Measurements from ENCODE around the gene OR6C76.
"Not testable (repeated sequence)": the region's sequence is repeated elsewhere in the genome, so short reads cannot be mapped to it uniquely, and the experiment has no call there.

OR6C76 gene

GRCh38 chr12:55425954-55426353, at the start of gene OR6C76:
OR6C76 (plus strand) TSS chr12:55426254; CDS start chr12:55426254, 0 bp downstream.
- no peak for DNase-seq (ENCODE audit: low read depth in 2 of 2, low spot score in 1 of 2)

DNA sequence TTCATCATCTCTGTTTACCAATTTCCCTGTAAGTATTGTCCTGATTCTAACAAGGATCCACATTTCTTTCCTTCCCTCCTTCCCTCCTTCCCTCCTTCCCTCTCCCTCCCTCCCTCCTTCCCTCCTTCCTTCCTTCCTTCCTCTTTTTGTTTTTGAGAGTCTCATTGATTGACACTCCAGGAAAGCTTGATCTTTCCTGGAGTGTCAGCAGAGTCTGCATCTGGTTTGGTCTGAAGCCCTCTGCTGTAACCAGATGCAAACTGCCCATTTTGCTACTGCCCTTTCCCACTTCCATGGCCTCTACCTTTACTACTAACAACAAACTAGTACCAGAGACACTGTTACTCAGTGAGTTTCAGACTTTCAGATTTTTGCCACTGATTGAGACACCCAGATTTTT, 40.2 kb upstream of the OR6C76 start:
- no peak for DNase-seq (ENCODE audit: low read depth in 2 of 2, low spot score in 1 of 2)

- no peak for DNase-seq (ENCODE audit: low read depth in 2 of 2, low spot score in 1 of 2)
Observed at GRCh38 chr12:55392032-55392795, 33.8 kb upstream of the OR6C76 start.

- no peak for DNase-seq (ENCODE audit: low read depth in 2 of 2, low spot score in 1 of 2)
Observed at GRCh38 chr12:55396326-55396725, 29.7 kb upstream of the OR6C76 start.

GRCh38 chr12:55400229-55400628, 25.8 kb upstream of the OR6C76 start, which contains the start of gene OR6C65:
OR6C65 (plus strand) TSS chr12:55400529; CDS start chr12:55400529, 0 bp downstream.
- no peak for DNase-seq (ENCODE audit: low read depth in 2 of 2, low spot score in 1 of 2)

DNA sequence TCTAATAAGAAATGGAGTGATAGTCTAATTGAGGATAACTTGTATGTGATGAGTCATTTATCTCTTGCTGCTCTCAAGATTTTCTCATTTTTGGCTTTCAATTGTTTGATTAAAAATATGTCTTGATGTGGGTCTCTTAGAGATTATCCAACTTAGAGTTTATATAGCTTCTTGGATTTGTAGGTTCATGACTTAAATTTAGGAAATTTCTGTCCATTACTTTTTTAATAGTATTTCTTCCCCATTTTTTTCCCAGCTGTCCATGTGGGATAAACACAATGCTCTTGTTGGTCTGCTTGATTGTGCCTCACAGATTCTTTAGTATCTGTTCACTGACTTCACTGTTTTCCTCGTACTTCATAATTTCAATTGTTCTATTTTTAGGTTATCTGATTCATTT, 18.2 kb upstream of the OR6C76 start:
- DNase-seq (ENCODE audit: low read depth in 2 of 2, low spot score in 1 of 2), result no peak

GRCh38 chr12:55409133-55409532, 16.9 kb upstream of the OR6C76 start:
- not testable (repeated sequence) for DNase-seq (ENCODE audit: low read depth in 2 of 2, low spot score in 1 of 2)

DNA sequence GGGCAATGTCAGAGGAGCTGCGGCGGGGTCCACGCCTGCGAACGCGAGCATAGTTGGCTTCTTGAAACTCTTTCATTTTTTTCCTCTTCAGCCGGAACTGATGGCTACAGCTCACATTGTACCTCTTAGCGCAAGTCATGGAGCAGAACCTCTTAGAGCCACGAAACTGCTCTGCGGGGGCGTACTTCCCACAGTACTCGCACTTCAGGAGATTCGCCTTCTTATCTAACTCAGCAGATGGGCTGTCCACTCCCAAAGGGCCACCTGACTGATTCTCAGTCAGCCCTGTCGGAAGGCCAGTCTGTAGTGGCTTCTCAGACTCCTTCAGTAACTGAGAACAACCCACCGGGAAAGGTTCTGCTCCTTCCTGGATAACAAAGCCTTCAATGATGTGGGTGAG, 13.9 kb upstream of the OR6C76 start:
- DNase-seq (ENCODE audit: low read depth in 2 of 2, low spot score in 1 of 2), result not testable (repeated sequence)

DNA sequence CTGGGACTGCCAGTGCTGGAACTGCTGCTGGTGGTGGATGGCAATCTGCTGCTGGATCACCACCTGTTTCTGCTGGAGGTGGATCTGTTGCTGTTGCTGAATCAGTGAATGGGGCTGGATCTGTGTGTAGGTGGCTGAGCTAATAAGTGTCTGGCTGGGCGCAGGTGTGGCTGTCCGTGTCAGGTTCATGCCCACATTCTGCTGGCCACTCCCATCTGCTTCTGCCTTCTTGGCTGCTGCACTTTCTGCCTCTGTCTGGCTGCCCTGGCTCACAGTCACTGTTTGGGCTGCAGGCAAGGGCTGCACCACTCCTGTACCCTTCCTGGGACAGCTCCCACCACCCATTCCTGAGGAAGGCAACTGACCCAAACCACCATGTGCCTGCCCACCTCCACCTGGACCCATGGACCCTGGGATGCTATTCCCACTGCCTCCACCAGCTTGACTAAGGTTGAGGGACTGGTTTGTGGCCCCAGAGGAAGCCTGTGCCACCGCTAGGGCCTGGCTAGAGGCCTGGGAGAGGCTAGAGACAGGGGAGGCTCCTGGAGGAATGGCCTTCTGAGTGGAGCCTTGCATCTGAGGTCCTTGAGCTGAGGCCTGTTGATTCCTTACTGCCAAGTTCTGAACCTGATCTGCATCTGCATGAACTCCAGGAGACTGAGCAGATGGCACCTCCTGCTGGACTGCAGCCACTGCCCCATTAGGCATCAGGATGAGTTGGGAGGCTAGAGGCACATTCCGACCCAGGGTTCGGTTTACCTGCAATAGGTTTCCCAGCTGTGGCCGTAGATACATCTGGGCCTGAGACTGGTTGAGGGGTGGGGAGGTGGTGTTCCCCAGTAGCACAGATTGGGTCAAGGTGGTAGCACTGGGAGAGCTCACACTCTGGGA, 12.3 kb upstream of the OR6C76 start:
- not testable (repeated sequence) for DNase-seq (ENCODE audit: low read depth in 2 of 2, low spot score in 1 of 2)

- not testable (repeated sequence) for DNase-seq (ENCODE audit: low read depth in 2 of 2, low spot score in 1 of 2)
Observed at GRCh38 chr12:55414396-55414823, 11.6 kb upstream of the OR6C76 start.

DNA sequence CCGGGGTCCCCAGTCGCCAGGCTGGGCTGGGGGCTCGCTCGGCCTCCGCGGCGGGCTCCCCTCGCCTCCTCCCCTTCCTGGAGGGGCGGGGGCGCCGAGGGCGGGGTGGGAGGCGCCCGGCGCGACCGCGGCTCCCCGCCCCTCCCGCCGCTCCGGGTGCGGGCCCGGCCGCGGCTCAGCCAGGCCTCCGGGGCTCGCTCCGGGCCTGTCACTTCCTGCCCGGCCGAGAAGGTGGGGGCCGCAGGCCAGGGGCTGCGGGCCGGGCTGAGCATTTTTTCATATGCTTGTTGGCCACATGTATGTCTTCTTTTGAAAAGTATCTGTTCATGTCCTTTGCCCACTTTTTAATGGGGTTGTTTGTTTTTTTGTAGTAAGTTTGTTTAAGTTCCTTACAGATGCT, 11.2 kb upstream of the OR6C76 start:
- DNase-seq (ENCODE audit: low read depth in 2 of 2, low spot score in 1 of 2), result not testable (repeated sequence)

- DNase-seq (ENCODE audit: low read depth in 2 of 2, low spot score in 1 of 2), result no peak
Observed at GRCh38 chr12:55416961-55417360, 9.1 kb upstream of the OR6C76 start.

DNA sequence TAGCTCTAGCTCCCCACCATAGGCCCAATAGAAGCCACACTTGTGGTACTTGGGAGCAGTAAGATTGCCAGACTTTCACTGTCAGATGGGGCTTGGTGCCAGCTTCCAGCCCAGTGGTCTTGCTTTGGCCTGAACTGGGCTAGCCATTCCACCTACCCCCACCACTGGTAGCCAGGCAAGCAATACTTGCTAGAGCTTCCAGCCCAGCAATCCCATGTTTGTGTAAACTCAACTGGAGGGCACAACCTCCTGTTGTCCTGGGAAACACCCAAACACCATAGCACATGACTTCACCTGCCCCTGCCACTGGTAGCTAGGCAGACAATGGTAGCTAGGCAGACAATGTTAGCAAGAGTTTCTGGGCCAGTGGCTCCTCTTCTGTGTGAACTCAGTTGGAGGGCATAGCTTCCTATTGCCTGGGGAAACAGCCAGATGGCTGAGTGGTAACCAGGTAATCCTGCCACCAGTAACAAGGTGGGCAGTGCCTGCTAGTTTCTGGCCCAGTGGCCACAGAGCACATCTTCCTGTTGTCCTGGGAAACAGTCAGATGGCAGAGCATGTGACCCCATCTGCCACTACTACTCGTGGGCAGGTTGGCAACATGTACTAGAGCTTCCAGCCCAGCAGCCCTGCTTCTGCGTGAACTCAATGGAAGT, 5.6 kb upstream of the OR6C76 start:
- DNase-seq (ENCODE audit: low read depth in 2 of 2, low spot score in 1 of 2), result no peak

DNA sequence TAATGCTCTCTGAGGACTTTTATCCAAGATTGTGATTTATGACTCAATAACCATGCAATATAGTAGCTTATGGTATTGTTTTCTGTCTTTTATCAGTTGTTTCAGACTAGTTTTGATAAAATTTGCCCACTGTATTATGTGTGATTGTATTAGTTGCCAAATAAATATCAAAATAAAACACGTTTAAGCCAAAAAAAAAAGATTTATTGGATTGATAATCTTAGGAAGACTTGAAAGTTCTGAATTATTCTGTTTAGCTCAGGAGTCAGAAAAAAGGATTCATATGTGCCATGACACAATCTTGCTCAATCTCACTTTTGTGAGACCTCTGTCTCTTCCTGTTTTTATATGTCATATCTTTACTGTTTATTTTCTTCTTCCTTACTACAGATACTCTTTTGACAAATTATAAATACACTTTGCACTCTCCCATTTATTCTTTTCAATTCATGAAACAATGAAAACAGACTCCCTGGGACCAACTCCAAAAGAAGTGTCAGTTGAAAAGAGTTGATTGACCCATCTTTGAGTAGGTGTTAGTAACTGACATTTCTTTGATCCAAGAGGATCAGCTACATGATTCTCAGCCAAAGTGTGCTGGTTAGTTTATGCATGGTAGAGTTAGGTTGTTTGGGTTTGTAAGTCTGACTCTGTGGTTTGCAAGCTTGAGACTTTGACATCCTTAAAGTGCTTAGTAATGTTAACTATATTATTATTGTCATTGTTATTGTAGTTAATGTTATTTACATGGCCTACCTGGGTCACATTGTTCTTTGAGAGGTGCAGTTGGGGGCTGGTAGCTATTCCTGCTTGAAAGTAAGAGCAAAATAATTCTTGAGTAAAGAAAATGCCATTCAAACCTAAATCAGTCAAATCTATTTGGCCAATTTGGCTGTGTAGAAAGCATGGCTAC, 2.5 kb downstream of the OR6C76 start:
- DNase-seq (ENCODE audit: low read depth in 2 of 2, low spot score in 1 of 2), result no peak

GRCh38 chr12:55441233-55441632, 15.2 kb downstream of the OR6C76 start:
- DNase-seq (ENCODE audit: low read depth in 2 of 2, low spot score in 1 of 2), result not testable (repeated sequence)

- DNase-seq (ENCODE audit: low read depth in 2 of 2, low spot score in 1 of 2), result no peak
Observed at GRCh38 chr12:55443776-55444175, 17.7 kb downstream of the OR6C76 start, which contains the start of gene OR6C2. OR6C2 (plus strand) TSS chr12:55444076; CDS start chr12:55452214, 8,138 bp downstream.

DNA sequence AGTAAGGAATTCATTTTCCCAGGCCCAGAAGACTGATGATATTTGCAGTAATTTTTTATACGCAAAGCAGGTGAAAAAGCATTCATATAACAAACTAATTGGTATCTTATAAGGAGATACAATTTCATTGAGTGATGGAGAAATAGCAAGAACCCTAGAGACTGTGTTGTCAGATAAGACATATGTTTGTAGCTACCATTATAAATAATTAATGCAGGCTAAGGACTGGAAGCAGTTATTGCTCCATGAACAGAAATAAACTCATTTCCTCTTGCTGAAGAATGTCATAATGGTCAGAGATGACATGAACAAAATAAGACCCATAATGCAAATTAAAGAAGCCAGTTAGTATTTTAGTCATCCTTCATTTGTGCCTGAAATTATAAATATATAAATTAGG, 19.3 kb downstream of the OR6C76 start:
- no peak for DNase-seq (ENCODE audit: low read depth in 2 of 2, low spot score in 1 of 2)

GRCh38 chr12:55446326-55446725, 20.3 kb downstream of the OR6C76 start:
- no peak for DNase-seq (ENCODE audit: low read depth in 2 of 2, low spot score in 1 of 2)

GRCh38 chr12:55448825-55449224, 22.8 kb downstream of the OR6C76 start:
- DNase-seq (ENCODE audit: low read depth in 2 of 2, low spot score in 1 of 2), result no peak

- DNase-seq (ENCODE audit: low read depth in 2 of 2, low spot score in 1 of 2), result not testable (repeated sequence)
Observed at GRCh38 chr12:55464926-55465325, 38.9 kb downstream of the OR6C76 start.

Data from stimulated activated CD8-positive, alpha-beta memory T cell treated with anti-CD3 and anti-CD28 coated beads, Interleukin-4, amount 100 ng/mL, for 4 hours (primary cell).